ENCODE data around the gene KRTAP9-2. TPM values are rescaled to one million over a fixed set of nuclear protein-coding genes. Genes with fewer than 3 reads are reported as not detected.
"Not testable (repeated sequence)": the region's sequence is repeated elsewhere in the genome, so short reads cannot be mapped to it uniquely, and the experiment has no call there.

The KRTAP9-2 gene
- total RNA-seq, 2 experiments from 2014 or later: not detected

DNA sequence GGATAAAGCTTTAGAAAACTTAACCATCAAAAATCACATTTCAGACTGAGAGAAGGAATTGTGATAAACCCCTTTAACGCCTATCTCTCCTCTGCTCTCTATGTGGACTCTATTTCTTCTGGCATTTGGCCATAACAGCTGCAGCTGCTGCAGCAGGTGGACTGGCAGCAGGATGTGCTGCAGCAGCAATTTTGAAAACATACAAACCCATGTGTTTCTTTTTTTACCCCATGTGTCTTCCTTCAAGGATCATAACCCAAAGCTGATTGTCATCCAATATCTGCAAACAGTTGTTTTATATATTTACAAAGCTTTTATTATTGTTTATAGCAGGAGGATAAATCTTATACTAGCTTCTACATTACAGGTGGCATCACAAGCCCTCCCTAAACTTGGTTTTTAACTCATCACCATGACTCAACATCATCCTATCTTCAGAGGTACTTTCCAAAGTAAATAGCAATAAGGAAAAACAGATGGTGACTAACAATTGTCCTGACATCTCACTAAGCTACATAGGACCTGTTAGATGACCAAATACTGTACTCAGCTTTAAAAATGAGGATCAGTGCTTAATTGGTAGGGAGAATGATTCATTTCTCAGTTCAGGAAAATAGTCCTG is 14.5 kb upstream of the KRTAP9-2 start:
- Mint-ChIP-seq H3K9me3 (no peaks in the 10 kb centered on the region), H3K27ac (no peak overlapping the region), H3K36me3 (ENCODE audit: low read depth) (no peaks in the 10 kb centered on the region), H3K27me3 (peaks cover 27% of the 10 kb centered on the region), H3K4me3 (no peak overlapping the region), H3K4me1 (no peaks in the 10 kb centered on the region)
- CTCF ChIA-PET: no interaction called here
- no peak for DNase-seq
- POLR2A ChIA-PET: no interaction called here

DNA sequence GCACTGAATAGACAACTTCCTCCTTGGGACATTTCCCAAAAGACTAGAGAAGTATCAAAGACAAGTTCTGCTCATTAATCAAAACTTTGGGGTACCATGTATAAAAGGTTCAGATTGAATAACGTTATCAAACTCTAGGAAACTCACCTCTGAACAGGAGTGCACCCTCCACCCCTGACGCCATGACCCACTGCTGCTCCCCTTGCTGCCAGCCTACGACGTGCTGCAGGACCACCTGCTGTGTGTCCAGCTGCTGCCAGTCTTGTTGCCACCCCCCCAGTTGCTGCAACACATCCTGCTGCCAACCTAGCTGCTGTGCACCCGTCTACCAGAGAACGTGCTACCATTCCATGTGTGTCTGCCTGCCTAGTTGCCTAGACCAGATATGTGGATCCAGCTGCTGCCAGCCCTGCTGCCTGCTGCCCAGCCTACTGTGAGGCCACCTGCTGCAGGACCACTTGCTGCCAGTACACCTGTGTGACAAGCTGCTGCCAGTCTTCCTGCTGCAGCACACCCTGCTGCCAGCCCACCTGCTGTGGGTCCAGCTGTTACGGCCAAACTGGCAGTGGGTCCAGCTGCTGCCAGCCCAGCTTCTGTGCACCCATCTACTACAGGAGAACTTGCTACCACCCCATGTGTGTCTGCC is 13.8 kb upstream of the KRTAP9-2 start:
- Mint-ChIP-seq H3K36me3 (ENCODE audit: low read depth) (no peaks in the 10 kb centered on the region), H3K9me3 (no peaks in the 10 kb centered on the region), H3K4me3 (no peak overlapping the region), H3K27me3 (peaks cover 27% of the 10 kb centered on the region), H3K4me1 (no peaks in the 10 kb centered on the region), H3K27ac (no peak overlapping the region)
- CTCF ChIA-PET: interaction anchor here (0.6 kb wide), 1 partner anchor 1010 kb away, joined by 3 read pairs; no protein-coding TSS in a partner anchor
- no peak for DNase-seq
- POLR2A ChIA-PET: no interaction called here

DNA sequence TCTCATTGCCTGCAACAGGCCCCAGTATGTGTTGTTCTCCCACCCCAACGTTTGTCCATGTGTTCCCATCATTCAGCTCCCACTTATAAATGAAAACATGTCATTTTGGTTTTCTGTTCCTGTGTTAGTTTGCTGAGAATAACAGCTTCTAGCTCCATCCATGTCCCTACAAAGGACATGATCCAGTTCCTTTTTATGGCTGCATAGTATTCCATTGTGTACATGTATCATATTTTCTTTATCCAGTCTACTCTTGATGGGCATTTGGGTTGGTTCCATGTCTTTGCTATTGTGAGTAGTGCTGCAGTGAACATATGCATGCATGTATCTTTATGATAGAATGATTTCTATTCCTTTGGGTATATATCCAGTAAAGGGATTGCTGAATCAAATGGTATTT is 10.8 kb upstream of the KRTAP9-2 start:
- peaks cover 2% of the 10 kb centered on the region for H3K9me3 Mint-ChIP-seq
- H3K4me1 Mint-ChIP-seq: no peaks in the 10 kb centered on the region
- no peak for DNase-seq
- H3K36me3 Mint-ChIP-seq (ENCODE audit: low read depth): no peaks in the 10 kb centered on the region
- H3K27me3 Mint-ChIP-seq: peaks cover 9% of the 10 kb centered on the region
- ChIA-PET POLR2A (no interaction called here), CTCF (interaction anchor here (0.6 kb wide), 1 partner anchor 433 kb away, joined by 3 read pairs; no protein-coding TSS in a partner anchor)
- H3K27ac Mint-ChIP-seq: no peak overlapping the region
- no peak overlapping the region for H3K4me3 Mint-ChIP-seq

DNA sequence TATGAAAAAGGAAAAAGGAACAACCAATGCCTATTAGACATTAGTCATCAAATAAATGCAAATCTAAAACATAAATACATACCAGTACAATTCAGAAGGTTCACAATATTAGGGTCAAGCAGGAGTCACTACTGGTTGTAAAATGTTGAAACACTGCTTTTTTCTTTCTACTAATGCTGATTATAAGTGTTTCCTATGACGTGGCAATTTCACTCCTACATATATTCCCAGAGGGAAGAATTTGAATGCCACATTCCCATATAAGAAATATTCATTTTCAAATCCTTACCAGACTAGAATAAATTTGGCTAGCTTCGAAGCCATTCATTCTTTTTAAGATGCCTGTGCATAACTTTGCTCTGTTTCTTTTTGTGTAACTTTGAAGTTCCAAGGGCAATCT is 2.6 kb upstream of the KRTAP9-2 start:
- Mint-ChIP-seq H3K36me3 (ENCODE audit: low read depth) (no peaks in the 10 kb centered on the region), H3K4me3 (no peak overlapping the region), H3K4me1 (no peaks in the 10 kb centered on the region), H3K9me3 (peaks cover 2% of the 10 kb centered on the region), H3K27ac (no peak overlapping the region), H3K27me3 (peaks cover 9% of the 10 kb centered on the region)
- no peak for DNase-seq
- ChIA-PET POLR2A (no interaction called here), CTCF (no interaction called here)

DNA sequence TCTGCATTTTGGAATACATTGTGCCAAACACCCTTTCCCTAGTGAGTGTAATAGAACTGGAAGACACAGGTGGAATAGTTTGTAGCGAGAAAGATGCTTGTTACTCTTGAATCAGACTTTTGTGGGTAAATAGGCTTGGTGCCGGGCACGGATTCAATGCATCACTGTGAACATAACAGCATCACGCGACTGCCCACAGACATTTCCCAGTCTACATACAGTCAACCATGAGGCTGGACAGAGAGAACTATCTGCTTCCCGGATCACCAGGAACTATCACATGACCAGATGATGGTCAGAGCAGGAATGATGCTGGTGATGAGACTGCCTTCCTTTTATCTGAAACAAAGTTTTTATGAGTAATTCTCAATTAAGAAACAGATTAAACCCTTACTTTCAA is 397 bp upstream of the KRTAP9-2 start:
- ChIA-PET POLR2A (no interaction called here), CTCF (no interaction called here)
- no peak for DNase-seq
- peaks cover 10% of the 10 kb centered on the region for H3K27me3 Mint-ChIP-seq
- H3K4me1 Mint-ChIP-seq: no peaks in the 10 kb centered on the region
- H3K27ac Mint-ChIP-seq: no peak overlapping the region
- no peaks in the 10 kb centered on the region for H3K36me3 Mint-ChIP-seq (ENCODE audit: low read depth)
- no peaks in the 10 kb centered on the region for H3K9me3 Mint-ChIP-seq
- H3K4me3 Mint-ChIP-seq: no peak overlapping the region

DNA sequence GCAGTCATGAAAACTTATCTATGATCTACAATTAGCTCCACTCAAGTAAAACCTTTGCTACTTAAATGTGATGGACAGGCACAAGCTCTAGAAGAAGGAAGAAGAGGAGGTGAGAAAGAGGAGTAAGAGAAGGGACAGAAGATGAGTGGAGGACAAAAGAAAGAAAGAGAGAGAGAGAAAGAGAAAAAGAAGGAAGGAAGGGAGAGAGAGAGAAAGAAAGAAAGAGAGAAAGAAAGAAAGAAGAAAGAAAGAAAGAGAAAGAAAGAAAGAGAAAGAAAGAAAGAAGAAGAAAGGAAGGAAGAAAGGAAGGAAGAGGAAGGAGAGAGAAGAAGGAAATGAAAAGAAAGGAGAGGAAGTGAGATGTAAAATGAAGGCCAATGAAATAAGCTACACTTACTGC is 3.6 kb downstream of the KRTAP9-2 start:
- Mint-ChIP-seq H3K27ac (no peak overlapping the region), H3K4me3 (no peak overlapping the region), H3K36me3 (ENCODE audit: low read depth) (no peaks in the 10 kb centered on the region), H3K4me1 (no peaks in the 10 kb centered on the region), H3K27me3 (peaks cover 15% of the 10 kb centered on the region), H3K9me3 (no peaks in the 10 kb centered on the region)
- ChIA-PET CTCF (no interaction called here), POLR2A (no interaction called here)
- DNase-seq: no peak

DNA sequence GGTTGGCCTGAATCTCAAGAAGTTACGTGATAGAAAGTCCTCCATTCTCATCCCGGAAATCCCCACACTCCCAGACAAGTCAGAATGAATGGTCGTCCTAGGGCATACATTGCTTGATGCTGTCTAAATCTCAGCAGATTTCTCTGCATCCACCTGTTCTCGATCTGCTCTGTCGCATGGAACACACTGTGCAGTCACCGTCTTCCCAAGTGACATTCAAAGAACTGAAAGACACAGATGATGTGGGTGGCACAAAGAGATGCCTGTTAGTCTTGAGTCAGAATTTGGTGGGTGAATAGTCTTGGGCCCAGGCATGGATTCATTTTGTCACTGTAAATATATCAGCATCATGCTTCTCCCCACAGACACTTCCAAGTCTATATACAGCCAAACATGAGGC is 5.3 kb downstream of the KRTAP9-2 start:
- no peak overlapping the region for H3K4me3 Mint-ChIP-seq
- peaks cover 20% of the 10 kb centered on the region for H3K27me3 Mint-ChIP-seq
- no peak overlapping the region for H3K27ac Mint-ChIP-seq
- POLR2A ChIA-PET: no interaction called here
- CTCF ChIA-PET: no interaction called here
- no peaks in the 10 kb centered on the region for H3K4me1 Mint-ChIP-seq
- no peaks in the 10 kb centered on the region for H3K9me3 Mint-ChIP-seq
- H3K36me3 Mint-ChIP-seq (ENCODE audit: low read depth): no peaks in the 10 kb centered on the region
- DNase-seq: no peak

DNA sequence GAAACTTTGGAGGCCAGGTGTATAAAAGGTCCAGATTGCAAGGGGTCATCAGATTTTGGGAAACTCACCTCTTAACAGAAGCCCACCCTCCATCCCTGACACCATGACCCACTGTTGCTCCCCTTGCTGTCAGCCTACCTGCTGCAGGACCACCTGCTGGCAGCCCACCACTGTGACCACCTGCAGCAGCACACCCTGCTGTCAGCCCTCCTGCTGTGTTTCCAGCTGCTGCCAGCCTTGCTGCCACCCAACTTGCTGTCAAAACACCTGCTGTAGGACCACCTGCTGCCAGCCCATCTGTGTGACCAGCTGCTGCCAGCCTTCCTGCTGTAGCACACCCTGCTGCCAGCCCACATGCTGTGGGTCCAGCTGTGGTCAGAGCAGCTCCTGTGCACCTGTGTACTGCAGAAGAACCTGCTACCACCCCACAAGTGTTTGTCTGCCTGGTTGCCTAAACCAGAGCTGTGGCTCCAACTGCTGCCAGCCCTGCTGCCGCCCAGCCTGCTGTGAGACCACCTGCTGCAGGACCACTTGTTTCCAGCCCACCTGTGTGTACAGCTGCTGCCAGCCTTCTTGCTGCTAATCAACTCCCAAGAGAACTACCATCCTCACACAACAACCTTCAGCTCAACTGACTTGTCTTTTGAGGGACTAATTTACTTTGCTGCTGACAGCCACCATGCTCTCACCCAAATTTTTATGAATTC is 6.1 kb downstream of the KRTAP9-2 start, which contains the start of gene KRTAP9-3:
KRTAP9-3 (plus strand) TSS at position 51 of the 707 bp plus-strand sequence; CDS start at position 104, 53 bp downstream.
- H3K9me3 Mint-ChIP-seq; H3K27ac Mint-ChIP-seq; H3K36me3 Mint-ChIP-seq (ENCODE audit: low read depth); CTCF ChIA-PET; H3K4me1 Mint-ChIP-seq; POLR2A ChIA-PET; H3K4me3 Mint-ChIP-seq; DNase-seq: not testable (repeated sequence)
- H3K27me3 Mint-ChIP-seq: peaks cover 20% of the 10 kb centered on the region

DNA sequence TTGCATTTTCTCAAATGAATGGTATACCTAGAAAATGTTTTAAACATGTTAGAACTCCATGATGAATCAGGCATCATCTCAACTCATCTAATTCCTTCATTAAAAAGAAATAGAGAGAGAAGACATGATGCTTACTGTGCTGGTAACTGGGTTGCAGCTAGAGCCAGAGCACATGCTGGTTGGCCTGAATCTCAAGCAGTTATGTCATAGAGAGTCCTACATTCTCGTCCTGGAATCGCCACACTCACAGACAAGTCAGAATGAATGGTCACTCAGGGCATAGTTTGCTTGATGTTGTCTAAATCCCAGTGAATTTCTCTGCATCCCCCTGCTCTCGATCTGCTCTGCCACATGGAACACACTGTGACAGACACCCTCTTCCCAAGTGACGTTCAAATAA is 10.7 kb downstream of the KRTAP9-2 start:
- DNase-seq; H3K4me3 Mint-ChIP-seq; H3K27ac Mint-ChIP-seq; H3K36me3 Mint-ChIP-seq (ENCODE audit: low read depth); POLR2A ChIA-PET; H3K9me3 Mint-ChIP-seq; H3K4me1 Mint-ChIP-seq; CTCF ChIA-PET: not testable (repeated sequence)
- peaks cover 17% of the 10 kb centered on the region for H3K27me3 Mint-ChIP-seq

DNA sequence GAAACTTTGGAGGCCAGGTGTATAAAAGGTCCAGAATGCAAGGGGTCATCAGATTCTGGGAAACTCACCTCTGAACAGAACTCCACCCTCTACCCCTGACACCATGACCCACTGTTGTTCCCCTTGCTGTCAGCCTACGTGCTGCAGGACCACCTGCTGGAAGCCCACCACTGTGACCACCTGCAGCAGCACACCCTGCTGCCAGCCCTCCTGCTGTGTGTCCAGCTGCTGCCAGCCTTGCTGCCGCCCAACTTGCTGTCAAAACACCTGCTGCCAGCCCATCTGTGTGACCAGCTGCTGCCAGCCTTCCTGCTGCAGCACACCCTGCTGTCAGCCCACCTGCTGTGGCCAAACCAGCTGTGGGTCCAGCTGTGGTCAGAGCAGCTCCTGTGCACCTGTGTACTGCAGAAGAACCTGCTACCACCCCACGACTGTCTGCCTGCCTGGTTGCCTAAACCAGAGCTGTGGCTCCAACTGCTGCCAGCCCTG is 11.5 kb downstream of the KRTAP9-2 start, which contains the start of gene KRTAP9-8:
KRTAP9-8 (plus strand) TSS at position 51 of the 489 bp plus-strand sequence; CDS start at position 104, 53 bp downstream.
- H3K27me3 Mint-ChIP-seq: peaks cover 16% of the 10 kb centered on the region
- DNase-seq; H3K9me3 Mint-ChIP-seq; POLR2A ChIA-PET; H3K36me3 Mint-ChIP-seq (ENCODE audit: low read depth); H3K4me1 Mint-ChIP-seq; H3K27ac Mint-ChIP-seq; CTCF ChIA-PET; H3K4me3 Mint-ChIP-seq: not testable (repeated sequence)

DNA sequence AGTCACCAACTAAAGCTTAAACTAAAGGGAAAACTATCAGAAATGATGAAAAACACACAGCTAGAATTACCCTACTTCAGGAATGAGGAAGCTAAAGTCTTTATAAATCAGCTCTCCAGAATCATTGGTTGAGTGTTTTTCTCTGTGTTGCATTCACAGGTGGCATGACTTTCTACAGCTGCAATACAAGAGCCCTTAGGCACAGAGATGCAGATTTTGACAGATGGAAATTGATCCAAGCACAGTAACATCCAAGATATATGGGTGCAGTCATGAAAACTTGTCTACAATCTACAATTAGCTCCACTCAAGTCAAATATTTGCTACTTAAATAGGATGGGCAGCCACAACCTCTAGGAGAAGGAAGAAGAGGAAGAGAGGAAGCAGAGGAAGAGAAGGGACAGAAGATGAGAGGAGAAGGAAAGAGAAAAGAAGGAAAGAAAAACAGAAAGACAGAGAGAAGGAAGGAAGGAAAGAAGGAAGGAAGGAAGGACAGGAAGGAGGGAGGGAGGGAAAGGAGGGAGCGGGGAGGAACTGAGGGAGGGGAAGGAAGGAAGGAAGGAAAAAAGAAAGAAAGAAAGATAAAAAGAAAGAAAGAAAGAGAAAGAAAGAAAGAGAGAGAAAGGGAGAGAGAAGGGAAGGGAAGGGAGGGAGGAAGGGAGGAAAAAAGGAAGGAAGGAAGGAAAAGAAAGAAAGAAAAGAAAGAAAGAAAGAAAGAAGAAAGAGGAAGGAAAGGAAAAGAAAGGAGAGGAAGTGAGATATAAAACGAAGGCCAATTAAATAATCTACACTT is 20.7 kb downstream of the KRTAP9-2 start:
- H3K27ac Mint-ChIP-seq; H3K4me3 Mint-ChIP-seq; H3K4me1 Mint-ChIP-seq; H3K36me3 Mint-ChIP-seq (ENCODE audit: low read depth); H3K9me3 Mint-ChIP-seq; DNase-seq; POLR2A ChIA-PET: not testable (repeated sequence)
- CTCF ChIA-PET: interaction anchor here (0.6 kb wide), 1 partner anchor 74 kb away, joined by 3 read pairs; no protein-coding TSS in a partner anchor
- H3K27me3 Mint-ChIP-seq: peaks cover 19% of the 10 kb centered on the region

DNA sequence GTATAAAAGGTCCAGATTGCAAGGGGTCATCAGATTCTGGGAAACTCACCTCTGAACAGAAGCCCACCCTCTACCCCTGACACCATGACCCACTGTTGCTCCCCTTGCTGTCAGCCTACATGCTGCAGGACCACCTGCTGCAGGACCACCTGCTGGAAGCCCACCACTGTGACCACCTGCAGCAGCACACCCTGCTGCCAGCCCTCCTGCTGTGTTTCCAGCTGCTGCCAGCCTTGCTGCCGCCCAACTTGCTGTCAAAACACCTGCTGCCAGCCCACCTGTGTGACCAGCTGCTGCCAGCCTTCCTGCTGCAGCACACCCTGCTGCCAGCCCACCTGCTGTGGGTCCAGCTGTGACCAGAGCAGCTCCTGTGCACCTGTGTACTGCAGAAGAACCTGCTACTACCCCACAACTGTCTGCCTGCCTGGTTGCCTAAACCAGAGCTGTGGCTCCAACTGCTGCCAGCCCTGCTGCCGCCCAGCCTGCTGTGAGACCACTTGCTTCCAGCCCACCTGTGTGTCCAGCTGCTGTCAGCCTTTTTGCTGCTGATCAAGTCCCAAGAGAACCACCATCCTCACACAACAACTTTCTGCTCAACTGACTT is 23.3 kb downstream of the KRTAP9-2 start, which contains the start of gene KRTAP9-4:
KRTAP9-4 (plus strand) TSS at position 51 of the 604 bp plus-strand sequence; CDS start at position 85, 34 bp downstream.
- H3K36me3 Mint-ChIP-seq (ENCODE audit: low read depth); H3K4me1 Mint-ChIP-seq; H3K4me3 Mint-ChIP-seq; DNase-seq; H3K9me3 Mint-ChIP-seq; H3K27ac Mint-ChIP-seq; CTCF ChIA-PET; POLR2A ChIA-PET: not testable (repeated sequence)
- H3K27me3 Mint-ChIP-seq: peaks cover 25% of the 10 kb centered on the region
